K562 (cell line): Measurements from ENCODE around the gene HGS. TPM values are rescaled to one million over a fixed set of nuclear protein-coding genes. Genes with fewer than 3 reads are reported as not detected.

Experiments used
- ARID1B ChIP-seq: fragments of 450-650 bp; IDR thresholded peaks from 2 replicates; pipeline ENCODE4 v1.6.1; 2016; ENCODE audit warnings: antibody characterized with exemption, mild to moderate bottlenecking, inconsistent platforms
- CEBPB ChIP-seq: fragments of 450-650 bp; IDR thresholded peaks from 2 replicates; pipeline ENCODE4 v1.6.1; 2016; ENCODE audit warnings: missing genetic modification characterization, missing compliant biosample characterization
- DLX4 ChIP-seq: fragments of 250-450 bp; sonication (Bioruptor Pico); IDR thresholded peaks from 2 replicates; pipeline ENCODE4 v1.6.1; 2021; ENCODE audit warnings: mild to moderate bottlenecking
- ELF4 ChIP-seq: fragments of 450-650 bp; formaldehyde crosslinking; IDR thresholded peaks from 2 replicates; pipeline ENCODE4 v1.4.0; 2022; ENCODE audit warnings: missing genetic modification characterization
- FOS ChIP-seq: IDR thresholded peaks from 3 replicates; pipeline ENCODE4 v1.6.1; 2011; ENCODE audit not compliant: insufficient read length; ENCODE audit errors: extremely low read depth
- FOXJ3 ChIP-seq: sonication (generic); formaldehyde crosslinking; IDR thresholded peaks from 2 replicates; pipeline ENCODE4 v1.4.0; 2020; ENCODE audit warnings: mild to moderate bottlenecking, missing genetic modification reagents
- IFI16 ChIP-seq: fragments of 250-450 bp; sonication (Bioruptor Pico); IDR thresholded peaks from 2 replicates; pipeline ENCODE4 v2.1.2; 2022; ENCODE audit warnings: mild to moderate bottlenecking, inconsistent platforms
- ILF3 ChIP-seq: fragments of 450-650 bp; IDR thresholded peaks from 2 replicates; pipeline ENCODE4 v1.6.1; 2018; ENCODE audit warnings: antibody characterized with exemption, mild to moderate bottlenecking, moderate library complexity, borderline replicate concordance
- KLF16 ChIP-seq: IDR thresholded peaks from 2 replicates; pipeline ENCODE4 v1.6.1; 2016; ENCODE audit warnings: antibody characterized with exemption
- MTA3 ChIP-seq: fragments of 450-650 bp; formaldehyde crosslinking; IDR thresholded peaks from 2 replicates; pipeline ENCODE4 v1.6.1; 2017; ENCODE audit warnings: mild to moderate bottlenecking, borderline replicate concordance
- NEUROD1 ChIP-seq: fragments of 150-350 bp; IDR thresholded peaks from 2 replicates; pipeline ENCODE4 v1.6.1; 2014; ENCODE audit warnings: borderline replicate concordance, low read length, low read depth; ENCODE audit not compliant: partially characterized antibody
- ZBTB33 ChIP-seq: sonication (generic); formaldehyde crosslinking; IDR thresholded peaks from 2 replicates; pipeline ENCODE4 v1.8.1; 2023; ENCODE audit warnings: mild to moderate bottlenecking, missing genetic modification reagents
- ZNF318 ChIP-seq, 2 experiments: fragments of 450-650 bp; IDR thresholded peaks; 2 replicates each; pipeline ENCODE4 v1.6.1; 2016; ENCODE audit warnings: mild to moderate bottlenecking in 2 of 2, borderline replicate concordance in 1 of 2, low read depth in 1 of 2, moderate library complexity in 1 of 2
- ZNF398 ChIP-seq: fragments of 250-450 bp; sonication (Bioruptor Pico); IDR thresholded peaks from 2 replicates; pipeline ENCODE4 v1.8.0; 2021; ENCODE audit warnings: moderate library complexity, mild to moderate bottlenecking, inconsistent platforms
- polyA plus RNA-seq, 8 experiments: library from polyadenylated mRNA; depleted of rRNA in 4 of 8; stranded (reverse) in 5 of 8; unstranded in 3 of 8; fragments of >200 nt; fragmentation: Nextera tagmentation in 2 of 8; fragmentation: Illumina TruSeq in 1 of 8; extraction: Ambion mirVana in 2 of 8; extraction: Trizol in 1 of 8; gene quantifications; 2 replicates each; pipeline versions ENCODE4 v1.2.1 to v1.2.3, GENCODE V29; 2011 to 2014; ENCODE audit warnings: inconsistent platforms in 1 of 8, missing spikeins in 1 of 8
- total RNA-seq, 7 experiments: library from RNA; depleted of rRNA in 6 of 7; stranded (reverse); fragments of >200 nt in 6 of 7; fragmentation: Illumina TruSeq in 2 of 7; extraction: Trizol in 2 of 7; gene quantifications; 2 replicates each; pipeline versions ENCODE4 v1.2.1 to v1.2.3, GENCODE V29; 2011 to 2021; ENCODE audit warnings: low replicate concordance in 1 of 7

Gene HGS
- total and polyA plus RNA-seq, 9 of the 15 experiments (the other 6 are each of a cell fraction or from before 2014, with no cell fraction given) = 3.9 to 176 (median 77.1) TPM

- TF ChIP-seq ZNF318 (IDR thresholded peaks at IDR 0.05; ENCODE audit: borderline replicate concordance in 1 of 2, low read depth in 1 of 2) (no peak), ZNF398 (no peak), ELF4 (CRISPR knock-in tag) (no peak), MTA3 (peak; percentile 99), CEBPB (tag) (no peak), ARID1B (no peak), DLX4 (CRISPR knock-in tag) (no peak), KLF16 (no peak; the same call in 1 of the 2 replicates), IFI16 (CRISPR knock-in tag) (no peak), ILF3 (no peak), FOXJ3 (no peak), FOS (peak; percentile 98), NEUROD1 (peak; percentile 98), ZBTB33 (no peak)
These were observed at the start of gene HGS, which contains the start of gene ARL16 (continued) for GRCh38 chr17:81683584-81684441.
